Omental fat pad (tissue), 4 donors: ENCODE results near the gene ACBD6. TPM values are rescaled to one million over a fixed set of nuclear protein-coding genes. Genes with fewer than 3 reads are reported as not detected.

ENCODE experiments used
- ATAC-seq: fragments of 150-250 bp; one replicate; pipeline ENCODE4 v1.9.1; 2016; ENCODE audit warnings: mild to moderate bottlenecking, moderate library complexity; ENCODE audit not compliant: low FRiP score
- DNase-seq: peaks from one replicate; pipeline ENCODE4 v3.0.0-alpha.2; 2019; ENCODE audit warnings: low spot score
- CTCF ChIP-seq, 3 donors: fragments of 450-650 bp; IDR thresholded peaks; one replicate each; pipeline ENCODE4 v1.5.1; 2016 to 2017; ENCODE audit warnings: antibody characterized with exemption in 3 of 3, mild to moderate bottlenecking in 3 of 3, moderate library complexity in 2 of 3
- total RNA-seq, 4 donors: library from RNA; depleted of rRNA; stranded (reverse); fragments of >200 nt; gene quantifications; one replicate each; pipeline ENCODE4 v1.1.0, GENCODE V29; 2016

ACBD6 gene
- total RNA-seq, 4 donors from 2014 or later = 30.0 to 46.2 (median 38.9) TPM

- no peak for TF ChIP-seq CTCF (IDR thresholded peaks at IDR 0.05)
- peak; percentile 79 for ATAC-seq
These were observed 40.4 kb upstream of the ACBD6 start for GRCh38 chr1:180542838-180543145.

GRCh38 chr1:180542113-180542837 lies 39.9 kb upstream of the ACBD6 start:
- ATAC-seq = peak; percentile 54
- DNase-seq = no peak
- no peak for TF ChIP-seq CTCF (IDR thresholded peaks at IDR 0.05)

More at GRCh38 chr1:180542838-180543145, 40.4 kb upstream of the ACBD6 start:
- DNase-seq = no peak

- ATAC-seq (no peak), DNase-seq (no peak)
- TF ChIP-seq CTCF (IDR thresholded peaks at IDR 0.05) = no peak
These were observed 38.6 kb upstream of the ACBD6 start for GRCh38 chr1:180540697-180541594.

- ATAC-seq (no peak), DNase-seq (no peak)
- TF ChIP-seq CTCF (IDR thresholded peaks at IDR 0.05) = no peak
These were observed 36.8 kb upstream of the ACBD6 start for GRCh38 chr1:180539136-180539535.

GRCh38 chr1:180536821-180537372 lies 34.5 kb upstream of the ACBD6 start:
- ATAC-seq = no peak

GRCh38 chr1:180535418-180535999 lies 33.1 kb upstream of the ACBD6 start:
- no peak for ATAC-seq
- no peak for DNase-seq
- TF ChIP-seq CTCF (IDR thresholded peaks at IDR 0.05) = no peak

More at GRCh38 chr1:180536821-180537372, 34.5 kb upstream of the ACBD6 start:
- DNase-seq = no peak
- TF ChIP-seq CTCF (IDR thresholded peaks at IDR 0.05) = no peak
